T47D (cell line): Measurements from ENCODE around the gene OPHN1.

Experiments
- DNase-seq, 2 experiments: peaks; one replicate each; pipeline versions ENCODE4 v3.0.0 to v3.0.0-alpha.2; 2011 to 2012; ENCODE audit warnings: low read depth in 1 of 2, low spot score in 1 of 2
- JUND ChIP-seq: IDR thresholded peaks from 2 replicates; pipeline ENCODE4 v1.6.1; 2012; ENCODE audit warnings: low read depth
- in situ Hi-C: cut with HindIII; loops from 2 replicates; pipeline ENCODE4 v1.10.0; 2016; ENCODE audit warnings: low sequenced_read_pairs, low pct_unique_long_range_greater_than_20kb

The OPHN1 gene

DNA sequence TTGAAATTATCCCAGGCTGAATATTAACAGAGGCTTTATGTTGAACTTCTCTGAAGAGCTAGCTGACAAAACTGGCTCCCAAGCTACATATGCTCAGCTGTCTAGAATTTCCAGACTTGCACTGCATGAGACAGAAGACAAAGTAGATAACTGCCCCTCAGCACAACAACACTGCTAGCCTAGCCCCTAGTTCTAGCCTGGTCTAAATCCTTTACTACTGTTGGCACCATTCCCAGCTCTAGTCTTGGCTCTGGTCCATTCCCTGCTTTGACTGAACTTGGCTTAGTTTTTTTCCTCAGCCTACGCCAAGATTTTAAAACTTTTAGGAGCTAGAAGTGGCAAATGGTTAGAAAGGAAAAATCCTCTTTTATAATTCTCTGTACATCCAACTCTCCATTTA lies 7.6 kb upstream of the OPHN1 start:
- no peak for TF ChIP-seq JUND
- no peak for DNase-seq

GRCh38 chrX:68440442-68440841 lies 7.1 kb upstream of the OPHN1 start:
- in situ Hi-C loops: no loop called here

More for the DNA sequence above, 7.6 kb upstream of the OPHN1 start:
- in situ Hi-C loops: no loop called here

GRCh38 chrX:68439341-68439740 lies 6.0 kb upstream of the OPHN1 start:
- DNase-seq: no peak
- TF ChIP-seq JUND: no peak
- in situ Hi-C loops: no loop called here

More at GRCh38 chrX:68440442-68440841, 7.1 kb upstream of the OPHN1 start:
- no peak for DNase-seq
- TF ChIP-seq JUND: no peak

DNA sequence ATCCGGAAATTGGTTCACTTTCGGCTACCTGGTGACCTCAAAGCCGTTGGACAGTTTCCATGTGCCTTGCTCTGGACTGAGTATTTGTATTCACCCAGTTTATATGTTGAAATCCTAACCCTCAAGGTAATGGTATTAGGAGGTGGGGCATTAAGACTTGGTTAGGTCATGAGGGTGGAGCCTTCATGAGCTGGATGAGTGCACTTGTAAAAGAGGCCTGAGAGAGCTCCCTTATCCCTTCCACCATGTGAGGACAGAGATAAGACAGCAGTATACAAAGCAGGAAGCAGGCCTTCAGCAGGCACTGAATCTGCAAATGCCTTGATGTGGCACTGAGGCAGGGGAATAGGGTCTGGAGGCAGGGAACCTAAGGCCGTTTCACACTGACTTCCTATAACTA lies 5.3 kb upstream of the OPHN1 start:
- TF ChIP-seq JUND: no peak
- peak in 1 of 2 experiments; percentile 47 for DNase-seq
- in situ Hi-C loops: no loop called here

- no peak for TF ChIP-seq JUND
- no peak for DNase-seq
- in situ Hi-C loops: no loop called here
Observed at GRCh38 chrX:68433981-68434299, 645 bp upstream of the OPHN1 start.

DNA sequence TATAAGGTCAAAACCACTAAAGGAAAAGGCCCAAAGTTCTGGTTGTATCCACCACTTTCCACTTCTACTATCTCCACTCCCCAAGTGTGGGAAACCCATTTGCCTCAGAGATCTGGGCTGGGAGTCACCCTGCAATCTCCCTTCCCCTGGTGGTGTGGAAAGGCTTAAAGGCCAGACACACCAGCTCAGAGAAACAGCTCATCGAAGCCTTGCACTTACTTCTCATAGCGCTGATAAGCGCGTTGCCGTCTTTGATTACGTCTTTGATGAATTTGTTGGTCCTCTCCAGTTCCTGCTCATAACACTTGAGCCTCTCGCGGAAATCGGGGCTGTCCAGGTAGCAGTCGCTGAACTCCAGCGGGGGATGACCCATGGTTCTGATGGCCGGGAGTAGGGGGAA lies 647 bp downstream of the OPHN1 start:
- in situ Hi-C loops: no loop called here
- no peak for DNase-seq
- TF ChIP-seq JUND: no peak

- in situ Hi-C loops: no loop called here
Observed at GRCh38 chrX:68431836-68432235, 1.5 kb downstream of the OPHN1 start.

DNA sequence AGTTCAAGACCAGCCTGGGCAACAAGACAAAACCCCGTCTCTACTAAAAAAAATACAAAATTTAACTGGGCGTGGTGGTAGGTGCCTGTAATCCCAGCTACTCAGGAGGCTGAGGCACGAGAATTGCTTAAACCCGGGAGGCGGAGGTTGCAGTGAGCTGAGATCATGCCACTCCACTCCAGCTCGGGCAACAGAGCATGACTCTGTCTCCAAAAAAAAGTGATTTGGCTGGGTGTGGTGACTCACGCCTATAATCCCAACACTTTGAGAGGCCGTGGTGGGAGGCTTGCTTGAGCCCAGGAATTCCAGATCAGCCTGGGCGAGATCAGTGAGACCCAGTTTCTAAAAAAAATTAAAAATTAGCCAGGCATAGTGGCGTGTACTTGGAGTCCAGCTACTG lies 4.1 kb downstream of the OPHN1 start:
- no peak for TF ChIP-seq JUND
- in situ Hi-C loops: no loop called here
- no peak for DNase-seq

More at GRCh38 chrX:68431836-68432235, 1.5 kb downstream of the OPHN1 start:
- TF ChIP-seq JUND: no peak
- DNase-seq: no peak

- no peak for TF ChIP-seq JUND
- in situ Hi-C loops: no loop called here
- no peak for DNase-seq
Observed at GRCh38 chrX:68428431-68428830, 4.9 kb downstream of the OPHN1 start.

GRCh38 chrX:68424719-68425118 lies 8.6 kb downstream of the OPHN1 start:
- no peak for DNase-seq
- no peak for TF ChIP-seq JUND
- in situ Hi-C loops: no loop called here

DNA sequence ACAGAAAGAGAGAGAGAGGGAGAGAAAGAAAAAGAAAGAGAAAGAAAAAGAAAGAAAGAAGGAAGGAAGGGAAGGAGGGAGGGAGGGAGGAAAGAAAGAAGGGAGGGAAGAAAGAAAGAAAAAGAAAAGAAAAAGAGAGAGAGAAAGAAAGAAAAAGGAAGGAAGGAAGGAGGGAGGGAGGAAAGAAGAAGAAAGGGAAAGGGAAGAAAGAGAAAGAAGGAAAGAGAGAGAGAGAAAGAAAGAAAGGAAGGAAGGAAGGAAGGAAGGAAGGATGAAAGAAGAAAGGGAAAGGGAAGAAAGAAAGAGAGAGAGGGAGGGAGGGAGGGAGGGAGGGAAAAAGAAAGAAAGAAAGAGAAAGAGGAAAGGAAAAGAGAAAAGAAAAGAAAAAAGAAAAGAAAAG lies 10.8 kb downstream of the OPHN1 start:
- DNase-seq: no peak
- TF ChIP-seq JUND: no peak
- in situ Hi-C loops: no loop called here

DNA sequence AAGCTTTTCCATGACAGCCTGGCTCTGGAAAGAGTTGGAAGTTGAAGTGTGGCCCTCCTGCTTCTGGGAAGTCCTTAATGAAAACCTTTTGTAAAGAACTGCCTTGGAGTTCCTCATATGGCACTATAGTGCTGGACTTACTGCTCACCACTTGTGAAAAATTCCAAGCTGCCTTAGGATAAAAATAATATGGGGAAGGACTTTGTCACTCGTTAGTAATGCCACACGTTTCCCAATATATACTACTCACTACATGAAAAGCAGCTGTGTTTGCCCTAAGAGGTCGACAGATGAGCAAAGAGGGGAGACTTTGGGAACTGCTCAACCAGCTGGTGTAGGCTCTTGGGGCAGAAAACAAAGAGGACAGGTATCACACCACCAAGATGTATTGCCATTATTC lies 11.7 kb downstream of the OPHN1 start:
- no peak for DNase-seq
- in situ Hi-C loops: no loop called here
- no peak for TF ChIP-seq JUND

GRCh38 chrX:68420559-68420958 lies 12.7 kb downstream of the OPHN1 start:
- in situ Hi-C loops: no loop called here
- DNase-seq: no peak

DNA sequence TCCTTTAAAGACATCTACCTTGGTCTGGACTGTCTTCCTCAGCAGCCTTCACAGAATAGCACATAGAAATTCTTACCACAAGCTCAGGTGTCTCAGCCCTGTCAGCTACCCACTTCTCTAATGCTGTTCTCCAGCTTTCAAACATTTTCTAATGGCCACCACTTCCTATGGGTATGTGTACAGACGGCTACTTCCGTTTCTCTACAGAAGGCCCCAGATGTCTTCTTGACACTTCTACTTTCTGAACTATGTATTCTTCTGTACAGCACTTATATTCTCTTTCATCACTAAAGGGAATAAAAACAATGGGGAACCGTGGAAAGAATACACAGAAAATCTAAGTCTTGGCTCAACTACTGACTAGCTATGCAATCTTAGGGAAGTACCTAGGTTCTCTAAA lies 13.3 kb downstream of the OPHN1 start:
- in situ Hi-C loops: no loop called here
- no peak for DNase-seq
- no peak for TF ChIP-seq JUND

More at GRCh38 chrX:68420559-68420958, 12.7 kb downstream of the OPHN1 start:
- TF ChIP-seq JUND: no peak
